Measurements from ENCODE around the gene ADRA2A.

Gene ADRA2A

GRCh38 chr10:111080224-111080623, 3.4 kb downstream of the ADRA2A start:
- ATAC-seq: no peak
- TF ChIP-seq ISL1 (CRISPR knock-in tag; IDR thresholded peaks at IDR 0.05): no peak
- TF ChIP-seq ZFP3 (CRISPR knock-in tag; IDR thresholded peaks at IDR 0.05): no peak
- no peak for TF ChIP-seq TSHZ2 (CRISPR knock-in tag; IDR thresholded peaks at IDR 0.05)
- no peak for TF ChIP-seq POU6F1 (CRISPR knock-in tag; IDR thresholded peaks at IDR 0.05; ENCODE audit: borderline replicate concordance, low read depth)
- TF ChIP-seq RARB (CRISPR knock-in tag; IDR thresholded peaks at IDR 0.05): no peak
- TF ChIP-seq SNAI2 (CRISPR knock-in tag; IDR thresholded peaks at IDR 0.05): no peak
- TF ChIP-seq PPARA (CRISPR knock-in tag; IDR thresholded peaks at IDR 0.05; ENCODE audit: borderline replicate concordance): no peak
- TF ChIP-seq OSR1 (CRISPR knock-in tag; IDR thresholded peaks at IDR 0.05): no peak
- TF ChIP-seq, protein P1, sequence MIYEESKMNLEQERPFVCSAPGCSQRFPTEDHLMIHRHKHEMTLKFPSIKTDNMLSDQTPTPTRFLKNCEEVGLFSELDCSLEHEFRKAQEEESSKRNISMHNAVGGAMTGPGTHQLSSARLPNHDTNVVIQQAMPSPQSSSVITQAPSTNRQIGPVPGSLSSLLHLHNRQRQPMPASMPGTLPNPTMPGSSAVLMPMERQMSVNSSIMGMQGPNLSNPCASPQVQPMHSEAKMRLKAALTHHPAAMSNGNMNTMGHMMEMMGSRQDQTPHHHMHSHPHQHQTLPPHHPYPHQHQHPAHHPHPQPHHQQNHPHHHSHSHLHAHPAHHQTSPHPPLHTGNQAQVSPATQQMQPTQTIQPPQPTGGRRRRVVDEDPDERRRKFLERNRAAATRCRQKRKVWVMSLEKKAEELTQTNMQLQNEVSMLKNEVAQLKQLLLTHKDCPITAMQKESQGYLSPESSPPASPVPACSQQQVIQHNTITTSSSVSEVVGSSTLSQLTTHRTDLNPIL (CRISPR knock-in tag; IDR thresholded peaks at IDR 0.05; ENCODE audit: low read depth): no peak
- no peak for TF ChIP-seq BACH2 (CRISPR knock-in tag; IDR thresholded peaks at IDR 0.05; ENCODE audit: borderline replicate concordance)
- TF ChIP-seq ZC3H10 (CRISPR knock-in tag; IDR thresholded peaks at IDR 0.05): no peak
- no peak for TF ChIP-seq CSDC2 (CRISPR knock-in tag; IDR thresholded peaks at IDR 0.05)
- no peak for TF ChIP-seq TOX (CRISPR knock-in tag; IDR thresholded peaks at IDR 0.05; ENCODE audit: borderline replicate concordance)
- no peak for TF ChIP-seq TCF4 (CRISPR knock-in tag; IDR thresholded peaks at IDR 0.05; ENCODE audit: borderline replicate concordance)
- TF ChIP-seq ZNF8 (CRISPR knock-in tag; IDR thresholded peaks at IDR 0.05): no peak
- TF ChIP-seq PATZ1 (CRISPR knock-in tag; IDR thresholded peaks at IDR 0.05; ENCODE audit: borderline replicate concordance): no peak
- no peak for TF ChIP-seq ZFP30 (CRISPR knock-in tag; IDR thresholded peaks at IDR 0.05)
- no peak for TF ChIP-seq GLIS3 (CRISPR knock-in tag; IDR thresholded peaks at IDR 0.05)
- no peak for TF ChIP-seq ARNTL (CRISPR knock-in tag; IDR thresholded peaks at IDR 0.05; ENCODE audit: borderline replicate concordance, low read depth)
- TF ChIP-seq, protein P2, sequence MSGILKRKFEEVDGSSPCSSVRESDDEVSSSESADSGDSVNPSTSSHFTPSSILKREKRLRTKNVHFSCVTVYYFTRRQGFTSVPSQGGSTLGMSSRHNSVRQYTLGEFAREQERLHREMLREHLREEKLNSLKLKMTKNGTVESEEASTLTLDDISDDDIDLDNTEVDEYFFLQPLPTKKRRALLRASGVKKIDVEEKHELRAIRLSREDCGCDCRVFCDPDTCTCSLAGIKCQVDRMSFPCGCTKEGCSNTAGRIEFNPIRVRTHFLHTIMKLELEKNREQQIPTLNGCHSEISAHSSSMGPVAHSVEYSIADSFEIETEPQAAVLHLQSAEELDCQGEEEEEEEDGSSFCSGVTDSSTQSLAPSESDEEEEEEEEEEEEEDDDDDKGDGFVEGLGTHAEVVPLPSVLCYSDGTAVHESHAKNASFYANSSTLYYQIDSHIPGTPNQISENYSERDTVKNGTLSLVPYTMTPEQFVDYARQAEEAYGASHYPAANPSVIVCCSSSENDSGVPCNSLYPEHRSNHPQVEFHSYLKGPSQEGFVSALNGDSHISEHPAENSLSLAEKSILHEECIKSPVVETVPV (CRISPR knock-in tag; IDR thresholded peaks at IDR 0.05): no peak

DNA sequence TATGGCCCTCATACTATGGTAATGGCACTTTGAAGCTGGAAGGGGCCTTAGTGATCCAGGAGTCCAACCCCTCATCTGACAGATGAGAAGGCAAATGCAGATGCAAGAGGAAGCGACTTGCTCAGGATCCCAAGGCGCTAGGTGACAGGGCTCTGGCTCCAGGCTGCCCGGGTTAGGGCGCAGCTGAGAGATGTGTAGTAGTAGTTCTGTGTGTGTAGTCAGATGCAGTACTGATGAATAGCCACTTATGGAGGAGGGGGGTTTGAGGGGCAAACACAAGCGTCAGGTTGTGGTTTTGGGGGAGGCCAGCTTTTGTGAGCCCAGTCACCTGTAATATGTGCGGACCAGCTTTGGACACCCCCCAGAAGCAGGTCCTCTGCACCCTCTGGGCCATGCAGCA, 4.8 kb downstream of the ADRA2A start:
- ATAC-seq: no peak
- TF ChIP-seq GLIS3 (CRISPR knock-in tag; IDR thresholded peaks at IDR 0.05) (no peak), PATZ1 (CRISPR knock-in tag; IDR thresholded peaks at IDR 0.05; ENCODE audit: borderline replicate concordance) (no peak), BACH2 (CRISPR knock-in tag; IDR thresholded peaks at IDR 0.05; ENCODE audit: borderline replicate concordance) (no peak), ZFP3 (CRISPR knock-in tag; IDR thresholded peaks at IDR 0.05) (no peak), ARNTL (CRISPR knock-in tag; IDR thresholded peaks at IDR 0.05; ENCODE audit: borderline replicate concordance, low read depth) (no peak), ZNF70 (CRISPR knock-in tag; IDR thresholded peaks at IDR 0.05) (no peak), TOX (CRISPR knock-in tag; IDR thresholded peaks at IDR 0.05; ENCODE audit: borderline replicate concordance) (no peak), RARB (CRISPR knock-in tag; IDR thresholded peaks at IDR 0.05) (no peak), TCF4 (CRISPR knock-in tag; IDR thresholded peaks at IDR 0.05; ENCODE audit: borderline replicate concordance) (no peak), SNAI2 (CRISPR knock-in tag; IDR thresholded peaks at IDR 0.05) (no peak), ZNF8 (CRISPR knock-in tag; IDR thresholded peaks at IDR 0.05) (no peak), TSHZ2 (CRISPR knock-in tag; IDR thresholded peaks at IDR 0.05) (no peak)
- TF ChIP-seq, protein P1 (CRISPR knock-in tag; IDR thresholded peaks at IDR 0.05; ENCODE audit: low read depth): no peak
